Measurements from ENCODE around the gene NUBP2.

NUBP2 gene

DNA sequence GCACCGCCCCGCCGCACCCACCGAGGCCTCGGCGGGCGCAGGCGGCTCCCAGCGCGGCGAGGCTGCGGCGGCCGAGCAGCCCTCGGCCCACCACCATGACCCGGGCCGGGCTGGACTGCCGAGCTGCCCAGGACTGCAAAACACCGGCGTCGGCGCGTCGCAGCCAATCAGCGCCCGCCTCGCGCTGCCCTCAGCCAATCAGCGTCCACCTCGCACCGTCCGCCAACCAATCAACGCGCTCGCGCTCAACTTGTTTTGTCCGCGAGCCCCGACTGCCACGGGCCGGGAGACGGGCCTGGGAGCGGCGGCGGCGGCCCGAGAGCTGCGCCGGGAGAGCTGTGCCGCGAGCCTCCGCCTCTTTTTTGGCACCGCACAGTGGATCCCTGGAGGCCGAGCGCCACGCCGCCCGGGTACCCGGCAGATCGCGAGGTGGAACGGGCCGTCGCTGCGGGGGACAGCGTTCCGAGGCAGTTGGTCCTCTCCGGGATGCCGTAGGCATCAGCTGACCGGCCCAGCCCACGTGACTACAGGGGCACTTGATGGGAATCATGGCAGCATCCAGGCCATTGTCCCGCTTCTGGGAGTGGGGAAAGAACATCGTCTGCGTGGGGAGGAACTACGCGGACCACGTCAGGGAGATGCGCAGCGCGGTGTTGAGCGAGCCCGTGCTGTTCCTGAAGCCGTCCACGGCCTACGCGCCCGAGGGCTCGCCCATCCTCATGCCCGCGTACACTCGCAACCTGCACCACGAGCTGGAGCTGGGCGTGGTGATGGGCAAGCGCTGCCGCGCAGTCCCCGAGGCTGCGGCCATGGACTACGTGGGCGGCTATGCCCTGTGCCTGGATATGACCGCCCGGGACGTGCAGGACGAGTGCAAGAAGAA is 44.2 kb downstream of the NUBP2 start, which contains the start of the genes FAHD1 and HAGH:
Gene FAHD1, plus strand, starts transcription at position 516 of the 883 bp plus-strand sequence. Its CDS starts 33 bp downstream, at position 549.
Gene HAGH, minus strand, starts transcription at position 135 of the 883 bp plus-strand sequence. Its CDS starts 38 bp downstream, at position 97.
- peak; percentile 79 to 84 for DNase-seq (ENCODE audit: low read depth in 2 of 2)

DNA sequence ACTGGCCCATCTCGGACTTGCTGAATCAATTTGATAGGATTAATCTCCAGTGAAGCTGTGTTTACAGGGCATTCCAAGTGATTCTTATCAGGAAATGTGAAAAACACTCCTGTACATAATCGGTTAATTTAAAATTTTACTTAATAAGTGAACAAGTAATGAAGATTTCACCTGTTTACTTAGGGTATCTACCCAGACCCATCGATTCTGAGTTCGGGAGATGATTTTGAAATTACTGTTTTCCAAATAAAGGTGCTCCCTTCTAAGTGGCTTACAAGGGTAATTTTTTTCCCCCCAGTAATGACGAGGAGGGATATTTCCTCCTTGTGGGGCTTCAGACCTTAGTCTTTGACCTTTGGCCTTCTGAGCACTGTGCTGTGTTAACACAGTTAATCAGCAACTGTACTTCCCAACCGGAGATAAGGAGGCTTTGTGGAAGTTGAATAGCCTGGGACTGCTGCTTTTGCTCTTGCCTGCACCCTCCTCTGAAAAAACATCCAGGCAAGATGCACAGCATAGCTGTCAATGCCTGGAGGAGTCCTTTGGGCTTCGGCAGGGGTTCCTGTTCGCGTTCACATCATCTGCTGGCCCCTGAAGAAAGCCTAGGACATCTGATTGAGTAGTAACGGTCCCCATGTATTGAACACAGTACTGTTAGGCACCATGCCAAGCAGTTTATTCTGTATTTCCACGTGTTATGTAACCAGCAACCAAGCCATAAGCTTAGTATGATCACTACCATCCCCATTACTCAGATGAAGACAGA is 46.1 kb downstream of the NUBP2 start:
- DNase-seq (ENCODE audit: low read depth in 2 of 2): no peak

DNA sequence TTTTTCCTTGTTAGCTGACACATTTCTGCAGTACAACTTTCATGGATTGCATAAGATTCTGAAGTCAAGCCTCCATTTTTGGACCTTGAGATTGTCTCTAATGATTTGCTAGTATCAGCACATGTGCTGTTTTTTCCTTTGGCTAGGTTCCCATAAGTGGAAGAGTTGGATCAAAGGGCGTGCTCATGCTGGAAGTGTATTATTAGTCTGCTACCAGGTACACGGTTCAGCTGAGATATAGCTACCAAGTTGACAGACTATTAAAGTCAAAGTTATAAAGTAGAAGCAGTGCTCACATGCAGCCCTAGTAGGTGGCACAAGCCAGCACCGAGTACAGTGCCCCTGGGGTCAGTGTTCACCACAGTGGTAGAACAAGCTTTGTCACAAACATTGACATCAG is 47.5 kb downstream of the NUBP2 start:
- no peak for DNase-seq (ENCODE audit: low read depth in 2 of 2)

- DNase-seq (ENCODE audit: low read depth in 2 of 2): no peak
Measured at GRCh38 chr16:1831186-1832075, 48.7 kb downstream of the NUBP2 start.

GRCh38 chr16:1832838-1833454 is 50.2 kb downstream of the NUBP2 start:
- DNase-seq (ENCODE audit: low read depth in 2 of 2): no peak

GRCh38 chr16:1834096-1834495 is 51.3 kb downstream of the NUBP2 start:
- no peak for DNase-seq (ENCODE audit: low read depth in 2 of 2)
